Mucosa of rectum (tissue), 2 donors: ENCODE measurements around the gene CAT.

Source experiments
- H3K27ac ChIP-seq, 2 donors: one replicate each; pipeline ENCODE4 v1.7.0; 2013; ENCODE audit warnings: inconsistent platforms in 2 of 2, low read depth in 2 of 2, low read length in 2 of 2
- H3K27me3 ChIP-seq, 2 donors: one replicate each; pipeline ENCODE4 v1.7.0; 2013; ENCODE audit warnings: low read length in 2 of 2; ENCODE audit not compliant: control insufficient read depth in 2 of 2, insufficient read depth in 2 of 2
- H3K36me3 ChIP-seq, 2 donors: one replicate each; pipeline ENCODE4 v1.7.0; 2013; ENCODE audit warnings: low read length in 2 of 2; ENCODE audit not compliant: control insufficient read depth in 2 of 2, insufficient read depth in 2 of 2
- H3K4me1 ChIP-seq, 2 donors: one replicate each; pipeline ENCODE4 v1.7.0; 2013; ENCODE audit warnings: low read length in 2 of 2, mild to moderate bottlenecking in 1 of 2; ENCODE audit not compliant: control insufficient read depth in 2 of 2, insufficient read depth in 2 of 2
- H3K4me3 ChIP-seq, 2 donors: one replicate each; pipeline ENCODE4 v1.7.0; 2013; ENCODE audit warnings: low read length in 2 of 2
- H3K9ac ChIP-seq, 2 donors: one replicate each; pipeline ENCODE4 v1.7.0; 2013; ENCODE audit warnings: low read length in 2 of 2, low read depth in 1 of 2, mild to moderate bottlenecking in 1 of 2
- H3K9me3 ChIP-seq, 2 donors: one replicate each; pipeline ENCODE4 v1.7.0; 2013; ENCODE audit warnings: low read length in 2 of 2; ENCODE audit not compliant: control insufficient read depth in 2 of 2
- donor health status: healthy.
- donor health status: Normal muscosa, but diverticular disease.

CAT gene

DNA sequence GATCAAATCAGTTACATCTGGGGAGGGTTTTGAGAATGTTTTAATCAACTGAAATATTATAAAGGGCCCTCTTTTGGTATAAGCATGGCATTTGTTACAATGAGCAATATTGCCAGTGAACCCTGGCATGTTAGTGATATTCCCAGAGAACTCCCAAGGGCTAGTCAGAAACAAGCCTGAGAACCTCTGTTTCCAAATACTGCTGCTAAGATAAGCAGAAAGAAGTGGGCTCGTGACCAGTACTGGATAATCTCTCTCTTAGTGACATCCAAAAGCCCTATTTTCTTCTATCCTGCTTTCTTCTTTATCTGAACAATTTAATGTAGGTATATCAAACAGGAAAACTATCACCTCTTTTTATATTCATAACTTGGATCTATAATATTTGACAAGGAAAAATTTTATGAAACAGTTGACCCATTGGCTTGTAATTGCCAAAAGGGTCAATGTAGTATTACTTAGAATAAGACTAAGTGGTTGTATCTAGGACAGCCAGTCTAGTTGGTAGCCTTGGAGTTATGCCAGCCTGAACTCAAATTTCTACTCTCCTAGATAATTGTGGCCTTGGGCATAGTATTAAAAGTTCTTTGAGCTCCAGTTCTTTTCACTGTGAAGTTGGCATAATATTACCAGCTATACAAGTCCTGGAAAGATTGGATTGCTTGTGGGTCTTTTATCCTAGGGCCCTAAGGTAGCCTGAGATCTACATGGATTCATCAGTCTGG, 15.7 kb downstream of the CAT start:
- H3K27me3 ChIP-seq, result no peaks in the 10 kb centered on the region
- H3K9ac ChIP-seq, result no peak overlapping the region
- no peak overlapping the region for H3K27ac ChIP-seq
- H3K9me3 ChIP-seq, result no peaks in the 10 kb centered on the region
- no peak overlapping the region for H3K4me3 ChIP-seq
- H3K4me1 ChIP-seq, result no peaks in the 10 kb centered on the region
- H3K36me3 ChIP-seq, result peaks cover 73 to 76% of the 10 kb centered on the region in 2 donors

- Histone ChIP-seq H3K27ac (no peak overlapping the region), H3K4me1 (no peaks in the 10 kb centered on the region), H3K36me3 (peaks cover 59 to 66% of the 10 kb centered on the region in 2 donors)
These were observed 18.9 kb downstream of the CAT start for GRCh38 chr11:34457607-34458006.

DNA sequence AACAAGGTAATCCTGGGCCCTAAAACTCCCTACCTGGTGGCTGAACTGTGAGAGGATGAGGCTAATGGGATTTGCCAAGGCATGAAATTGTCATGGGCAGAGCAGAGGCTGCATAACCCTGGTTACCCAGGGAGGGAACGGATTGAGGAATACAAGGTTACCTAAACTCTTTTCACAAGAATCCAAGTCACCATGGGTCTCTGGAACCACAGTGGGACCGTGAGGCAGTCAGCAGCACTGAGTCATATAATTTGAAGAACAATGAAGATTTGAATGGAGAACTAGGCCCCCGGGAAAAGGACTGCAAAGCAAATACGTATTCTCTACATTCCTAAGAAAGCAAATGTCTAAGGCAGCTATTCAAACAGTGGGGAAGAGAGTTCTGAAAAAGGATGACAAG, 19.8 kb downstream of the CAT start:
- Histone ChIP-seq H3K27ac (no peak overlapping the region), H3K36me3 (peaks cover 60 to 67% of the 10 kb centered on the region in 2 donors)

More at GRCh38 chr11:34457607-34458006, 18.9 kb downstream of the CAT start:
- Histone ChIP-seq H3K9me3 (no peaks in the 10 kb centered on the region), H3K9ac (no peak overlapping the region), H3K4me3 (no peak overlapping the region), H3K27me3 (no peaks in the 10 kb centered on the region)

GRCh38 chr11:34459507-34460162, 20.9 kb downstream of the CAT start:
- H3K9me3 ChIP-seq, result no peaks in the 10 kb centered on the region
- H3K9ac ChIP-seq, result no peak overlapping the region
- H3K36me3 ChIP-seq, result peaks cover 59 to 67% of the 10 kb centered on the region in 2 donors
- H3K27ac ChIP-seq, result no peak overlapping the region
- H3K4me3 ChIP-seq, result no peak overlapping the region
- H3K4me1 ChIP-seq, result no peaks in the 10 kb centered on the region
- no peaks in the 10 kb centered on the region for H3K27me3 ChIP-seq

More for the DNA sequence above, 19.8 kb downstream of the CAT start:
- Histone ChIP-seq H3K4me3 (no peak overlapping the region), H3K9me3 (no peaks in the 10 kb centered on the region), H3K27me3 (no peaks in the 10 kb centered on the region), H3K9ac (no peak overlapping the region), H3K4me1 (no peaks in the 10 kb centered on the region)

DNA sequence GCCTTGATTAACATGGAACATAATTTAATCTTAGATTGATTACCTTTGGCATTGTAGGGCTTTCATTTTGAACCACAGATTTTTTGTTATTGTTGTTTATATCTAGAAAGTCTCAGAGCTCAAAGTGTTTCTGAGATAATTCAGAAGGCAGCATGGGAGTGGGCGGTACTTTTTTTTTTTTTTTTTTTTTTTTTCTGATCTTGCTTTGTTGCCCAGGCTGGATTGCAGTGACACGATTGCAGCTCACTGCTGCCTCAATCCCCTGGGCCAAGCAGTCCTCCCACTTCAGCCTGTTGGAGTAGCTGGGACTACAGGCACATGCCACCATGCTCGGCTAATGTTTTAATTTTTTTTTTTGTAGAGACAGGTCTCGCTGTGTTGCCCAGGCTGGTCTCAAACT, 21.5 kb downstream of the CAT start:
- no peaks in the 10 kb centered on the region for H3K27me3 ChIP-seq
- no peak overlapping the region for H3K9ac ChIP-seq
- H3K36me3 ChIP-seq, result peaks cover 57 to 68% of the 10 kb centered on the region in 2 donors
- no peaks in the 10 kb centered on the region for H3K9me3 ChIP-seq
- H3K4me3 ChIP-seq, result no peak overlapping the region
- no peaks in the 10 kb centered on the region for H3K4me1 ChIP-seq
- no peak overlapping the region for H3K27ac ChIP-seq

GRCh38 chr11:34461215-34461614, 22.5 kb downstream of the CAT start:
- Histone ChIP-seq H3K4me3 (no peak overlapping the region), H3K27ac (no peak overlapping the region), H3K9ac (no peak overlapping the region), H3K36me3 (peaks cover 60 to 72% of the 10 kb centered on the region in 2 donors), H3K27me3 (no peaks in the 10 kb centered on the region), H3K4me1 (no peaks in the 10 kb centered on the region), H3K9me3 (no peaks in the 10 kb centered on the region)

- Histone ChIP-seq H3K9ac (no peak overlapping the region), H3K4me3 (no peak overlapping the region), H3K4me1 (no peaks in the 10 kb centered on the region), H3K27me3 (no peaks in the 10 kb centered on the region), H3K9me3 (no peaks in the 10 kb centered on the region), H3K27ac (no peak overlapping the region), H3K36me3 (peaks cover 58 to 67% of the 10 kb centered on the region in 2 donors)
These were observed 25.9 kb downstream of the CAT start for GRCh38 chr11:34464591-34465051.

DNA sequence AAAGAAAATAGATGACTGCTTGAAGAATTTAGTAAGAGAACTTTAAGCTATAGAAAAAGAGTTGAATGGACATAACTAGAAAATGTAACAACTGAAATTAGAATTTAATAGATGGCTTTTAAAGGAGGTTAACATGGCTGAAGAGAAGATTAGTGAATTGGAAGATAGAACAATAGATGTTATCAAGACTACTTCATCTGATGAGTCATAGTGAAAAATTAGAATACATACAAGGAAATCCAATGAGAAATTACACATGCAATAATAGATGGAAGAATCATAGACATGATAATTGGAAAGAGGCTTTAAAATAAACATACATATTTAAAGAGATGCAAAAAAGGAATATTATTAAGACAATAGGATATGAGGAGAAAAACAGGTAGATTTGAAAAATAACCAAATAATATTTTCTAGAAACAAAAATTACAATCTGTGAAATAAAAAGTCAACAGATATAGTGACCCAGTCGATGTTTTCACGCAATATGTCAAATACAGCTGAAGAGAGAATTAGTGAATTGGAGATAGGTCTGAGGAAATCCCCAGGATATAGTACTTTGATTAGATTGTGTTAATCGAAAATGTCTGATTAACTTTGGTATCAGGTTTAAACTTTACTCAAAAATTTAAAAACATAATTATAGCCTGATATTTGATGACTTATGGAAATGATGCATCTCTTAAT, 28.2 kb downstream of the CAT start:
- no peak overlapping the region for H3K4me3 ChIP-seq
- no peaks in the 10 kb centered on the region for H3K9me3 ChIP-seq
- H3K9ac ChIP-seq, result no peak overlapping the region
- peaks cover 64 to 69% of the 10 kb centered on the region in 2 donors for H3K36me3 ChIP-seq
- H3K27me3 ChIP-seq, result no peaks in the 10 kb centered on the region
- no peaks in the 10 kb centered on the region for H3K4me1 ChIP-seq
- no peak overlapping the region for H3K27ac ChIP-seq

- H3K9ac ChIP-seq, result no peak overlapping the region
- no peaks in the 10 kb centered on the region for H3K9me3 ChIP-seq
- no peaks in the 10 kb centered on the region for H3K4me1 ChIP-seq
- H3K36me3 ChIP-seq, result peaks cover 63 to 67% of the 10 kb centered on the region in 2 donors
- no peaks in the 10 kb centered on the region for H3K27me3 ChIP-seq
- no peak overlapping the region for H3K27ac ChIP-seq
- H3K4me3 ChIP-seq, result no peak overlapping the region
These were observed 29.6 kb downstream of the CAT start for GRCh38 chr11:34468209-34468841.
